Measurements from ENCODE around the gene NFKB1.

DNA sequence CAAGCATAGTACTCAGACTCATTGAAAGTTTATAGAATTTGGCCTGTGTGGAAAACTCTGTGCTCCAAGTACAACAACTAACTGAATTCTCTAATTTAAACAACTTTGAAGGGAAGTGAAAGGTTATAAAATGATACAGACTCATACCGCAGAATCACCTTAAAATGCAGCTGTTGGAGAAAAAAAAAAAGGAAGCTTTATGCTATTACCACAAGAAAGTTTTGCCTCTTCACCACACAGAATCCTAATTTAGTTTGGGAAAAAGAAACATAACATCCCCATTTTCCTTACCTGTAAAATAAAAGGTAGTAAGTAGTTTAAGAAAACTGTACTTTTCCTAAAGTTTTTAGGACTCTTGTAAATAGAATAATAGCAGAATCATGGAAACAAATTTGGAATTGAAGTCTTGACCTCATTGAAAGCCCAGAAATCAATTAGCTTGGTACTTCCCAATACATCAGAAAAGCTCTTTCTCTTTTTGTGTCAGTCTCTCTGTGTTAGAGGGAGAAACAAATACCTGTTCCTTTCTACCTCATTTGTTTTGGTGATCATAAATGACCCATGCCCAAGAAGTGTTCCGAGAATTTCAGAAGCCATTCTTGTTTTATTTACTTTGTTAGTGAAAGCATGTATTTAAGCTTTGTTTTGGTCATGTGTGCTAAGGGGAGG lies 78.8 kb downstream of the NFKB1 start:
- TF ChIP-seq, protein P1, sequence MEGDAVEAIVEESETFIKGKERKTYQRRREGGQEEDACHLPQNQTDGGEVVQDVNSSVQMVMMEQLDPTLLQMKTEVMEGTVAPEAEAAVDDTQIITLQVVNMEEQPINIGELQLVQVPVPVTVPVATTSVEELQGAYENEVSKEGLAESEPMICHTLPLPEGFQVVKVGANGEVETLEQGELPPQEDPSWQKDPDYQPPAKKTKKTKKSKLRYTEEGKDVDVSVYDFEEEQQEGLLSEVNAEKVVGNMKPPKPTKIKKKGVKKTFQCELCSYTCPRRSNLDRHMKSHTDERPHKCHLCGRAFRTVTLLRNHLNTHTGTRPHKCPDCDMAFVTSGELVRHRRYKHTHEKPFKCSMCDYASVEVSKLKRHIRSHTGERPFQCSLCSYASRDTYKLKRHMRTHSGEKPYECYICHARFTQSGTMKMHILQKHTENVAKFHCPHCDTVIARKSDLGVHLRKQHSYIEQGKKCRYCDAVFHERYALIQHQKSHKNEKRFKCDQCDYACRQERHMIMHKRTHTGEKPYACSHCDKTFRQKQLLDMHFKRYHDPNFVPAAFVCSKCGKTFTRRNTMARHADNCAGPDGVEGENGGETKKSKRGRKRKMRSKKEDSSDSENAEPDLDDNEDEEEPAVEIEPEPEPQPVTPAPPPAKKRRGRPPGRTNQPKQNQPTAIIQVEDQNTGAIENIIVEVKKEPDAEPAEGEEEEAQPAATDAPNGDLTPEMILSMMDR (conservative IDR thresholded peaks at IDR 0.05 in 1 of 2, IDR thresholded peaks at IDR 0.05 in 1 of 2; ENCODE audit: low read depth in 1 of 2, low read length in 2 of 2) = no peak
- TF ChIP-seq EZH2 (IDR thresholded peaks at IDR 0.05; ENCODE audit: low read length, missing control alignments) = no peak
